Stimulated activated naive CD8-positive, alpha-beta T cell treated with anti-CD3 and anti-CD28 coated beads, Interleukin-15, amount 100 ng/mL, for 72 hours (primary cell): Measurements from ENCODE around the gene GRHL1.
A peak's percentile ranks its signal among the peaks of the same experiment; 100 is the strongest.
"Not testable (repeated sequence)": the region's sequence is repeated elsewhere in the genome, so short reads cannot be mapped to it uniquely, and the experiment has no call there.

ENCODE experiments used
- ATAC-seq: fragments of 150-1000 bp; cut with Tn5 transposase; 2 replicates; pipeline ENCODE4 v1.10.0; 2021; ENCODE audit warnings: mild to moderate bottlenecking, moderate library complexity
- DNase-seq, 2 donors: peaks; one replicate each; pipeline ENCODE4 v3.0.0; 2021 to 2022
- H3K27ac Mint-ChIP-seq, 2 donors: one replicate each; pipeline ENCODE4 v1.8.0; 2022; ENCODE audit warnings: mild to moderate bottlenecking in 2 of 2, mixed read lengths in 2 of 2, moderate library complexity in 2 of 2
- H3K27me3 Mint-ChIP-seq: one replicate; pipeline ENCODE4 v1.8.0; 2022; ENCODE audit warnings: mixed read lengths
- H3K4me1 Mint-ChIP-seq: one replicate; pipeline ENCODE4 v1.8.0; 2022; ENCODE audit warnings: mild to moderate bottlenecking, mixed read lengths
- H3K4me3 Mint-ChIP-seq, 2 donors: one replicate each; pipeline ENCODE4 v1.8.0; 2022; ENCODE audit warnings: mild to moderate bottlenecking in 2 of 2, mixed read lengths in 2 of 2, moderate library complexity in 1 of 2
- H3K9me3 Mint-ChIP-seq, 2 donors: one replicate each; pipeline ENCODE4 v1.8.0; 2022; ENCODE audit warnings: mixed read lengths in 2 of 2

Gene GRHL1, protein sequence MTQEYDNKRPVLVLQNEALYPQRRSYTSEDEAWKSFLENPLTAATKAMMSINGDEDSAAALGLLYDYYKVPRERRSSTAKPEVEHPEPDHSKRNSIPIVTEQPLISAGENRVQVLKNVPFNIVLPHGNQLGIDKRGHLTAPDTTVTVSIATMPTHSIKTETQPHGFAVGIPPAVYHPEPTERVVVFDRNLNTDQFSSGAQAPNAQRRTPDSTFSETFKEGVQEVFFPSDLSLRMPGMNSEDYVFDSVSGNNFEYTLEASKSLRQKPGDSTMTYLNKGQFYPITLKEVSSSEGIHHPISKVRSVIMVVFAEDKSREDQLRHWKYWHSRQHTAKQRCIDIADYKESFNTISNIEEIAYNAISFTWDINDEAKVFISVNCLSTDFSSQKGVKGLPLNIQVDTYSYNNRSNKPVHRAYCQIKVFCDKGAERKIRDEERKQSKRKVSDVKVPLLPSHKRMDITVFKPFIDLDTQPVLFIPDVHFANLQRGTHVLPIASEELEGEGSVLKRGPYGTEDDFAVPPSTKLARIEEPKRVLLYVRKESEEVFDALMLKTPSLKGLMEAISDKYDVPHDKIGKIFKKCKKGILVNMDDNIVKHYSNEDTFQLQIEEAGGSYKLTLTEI

DNA sequence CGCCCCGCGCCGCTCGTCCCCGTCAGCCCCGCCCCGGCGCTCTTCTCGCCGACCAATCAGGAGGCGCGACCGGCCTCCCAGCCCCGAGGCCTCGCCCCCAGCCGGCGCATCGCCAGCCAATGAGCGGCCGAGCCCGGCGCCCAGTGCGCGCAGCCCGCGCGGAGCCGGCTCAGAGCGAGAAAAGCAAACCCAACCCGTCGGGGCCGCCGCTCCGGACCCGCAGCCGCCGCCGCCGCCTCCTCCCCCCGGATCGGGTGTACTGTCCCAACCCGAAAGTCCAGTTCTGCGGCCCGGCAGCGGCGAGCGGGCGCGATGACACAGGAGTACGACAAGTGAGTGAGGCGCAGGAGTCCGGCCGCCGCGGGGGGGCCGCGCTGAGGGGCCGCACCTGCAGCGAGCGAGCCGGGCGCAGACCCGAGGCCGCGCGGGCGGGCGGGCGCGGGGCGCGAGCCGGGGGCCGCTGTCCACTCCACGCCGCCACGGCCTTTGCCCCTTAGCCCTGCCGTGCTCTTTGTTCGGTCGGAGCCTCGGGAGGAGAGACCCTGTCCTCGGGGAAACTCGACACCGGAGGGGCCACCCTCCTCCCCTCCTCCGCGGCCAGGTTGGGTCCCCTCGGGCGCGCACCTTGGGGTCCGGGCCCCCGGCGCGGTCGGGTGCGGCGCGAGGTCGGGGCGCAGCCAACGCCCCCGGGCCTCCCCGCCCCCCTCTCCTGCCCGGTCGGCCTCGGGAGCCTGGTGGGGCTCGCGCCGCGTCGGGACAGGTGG, at the start of gene GRHL1:
Gene GRHL1, plus strand, starts transcription at position 172 of the 764 bp plus-strand sequence. Its CDS starts 141 bp downstream, at position 313.
- H3K27ac Mint-ChIP-seq, result peak within 1 kb of the TSS in 1 of 2 donors; percentile 43
- peaks cover 64% of the 10 kb centered on the region for H3K27me3 Mint-ChIP-seq
- H3K9me3 Mint-ChIP-seq, result no peaks in the 10 kb centered on the region
- H3K4me1 Mint-ChIP-seq, result peaks cover 6% of the 10 kb centered on the region
- peak; percentile 95 for ATAC-seq
- H3K4me3 Mint-ChIP-seq, result peak within 1 kb of the TSS; percentile 85 to 90
- DNase-seq, result peak; percentile 89 to 92

DNA sequence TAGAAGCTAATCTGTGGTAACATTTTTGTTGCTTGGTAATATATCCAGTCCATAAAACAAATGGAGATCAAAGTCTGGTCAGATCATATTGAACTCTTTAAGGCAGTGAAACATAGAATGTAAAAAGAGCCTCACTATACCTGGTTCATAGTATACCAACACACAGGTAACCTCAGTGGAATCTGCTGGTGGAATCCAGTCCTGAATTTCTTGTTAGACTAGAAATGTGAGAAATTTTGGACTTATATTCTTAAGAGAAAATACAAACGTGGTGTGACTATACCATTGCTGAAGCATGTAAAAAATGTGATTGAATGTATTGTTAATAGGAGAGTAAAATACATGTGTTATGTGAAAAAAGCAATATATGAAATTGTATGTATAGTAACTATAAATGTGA, 46.1 kb upstream of the GRHL1 start:
- DNase-seq, result no peak
- no peak for ATAC-seq
- Mint-ChIP-seq H3K4me3 (no peak overlapping the region), H3K27me3 (no peaks in the 10 kb centered on the region), H3K27ac (no peak overlapping the region), H3K9me3 (no peaks in the 10 kb centered on the region), H3K4me1 (no peaks in the 10 kb centered on the region)

DNA sequence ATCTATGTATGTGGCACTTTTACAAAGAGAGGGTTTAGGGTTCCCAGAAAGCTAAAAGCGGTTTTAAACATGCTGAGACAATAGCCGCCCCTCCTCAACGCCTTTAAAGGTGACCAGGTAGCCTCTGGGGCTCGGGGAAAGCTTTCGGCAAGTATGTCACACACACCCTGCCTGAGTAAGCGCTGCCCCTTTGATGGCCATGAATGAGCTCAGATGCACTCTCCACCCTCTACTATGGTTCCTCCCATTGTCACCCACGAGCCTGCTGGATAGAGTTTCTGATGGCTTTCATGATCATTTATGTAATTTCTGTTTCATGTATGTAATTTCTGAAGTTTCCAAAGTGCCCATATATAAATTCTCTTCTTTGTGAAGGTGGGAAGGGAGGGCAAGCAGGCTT, 44.1 kb upstream of the GRHL1 start:
- no peaks in the 10 kb centered on the region for H3K27me3 Mint-ChIP-seq
- ATAC-seq, result no peak
- no peaks in the 10 kb centered on the region for H3K9me3 Mint-ChIP-seq
- H3K27ac Mint-ChIP-seq, result no peak overlapping the region
- no peak for DNase-seq
- H3K4me3 Mint-ChIP-seq, result no peak overlapping the region
- H3K4me1 Mint-ChIP-seq, result no peaks in the 10 kb centered on the region

GRCh38 chr2:9908639-9909038, 42.9 kb upstream of the GRHL1 start:
- Mint-ChIP-seq H3K27me3 (no peaks in the 10 kb centered on the region), H3K9me3 (no peaks in the 10 kb centered on the region), H3K4me1 (no peaks in the 10 kb centered on the region), H3K4me3 (no peak overlapping the region), H3K27ac (no peak overlapping the region)
- ATAC-seq (no peak), DNase-seq (no peak)

- no peak for ATAC-seq
- no peaks in the 10 kb centered on the region for H3K9me3 Mint-ChIP-seq
- no peak for DNase-seq
- no peak overlapping the region for H3K27ac Mint-ChIP-seq
- peaks cover 3% of the 10 kb centered on the region for H3K4me1 Mint-ChIP-seq
- no peak overlapping the region for H3K4me3 Mint-ChIP-seq
- H3K27me3 Mint-ChIP-seq, result no peaks in the 10 kb centered on the region
These were observed 42.4 kb upstream of the GRHL1 start for GRCh38 chr2:9909106-9909505.

DNA sequence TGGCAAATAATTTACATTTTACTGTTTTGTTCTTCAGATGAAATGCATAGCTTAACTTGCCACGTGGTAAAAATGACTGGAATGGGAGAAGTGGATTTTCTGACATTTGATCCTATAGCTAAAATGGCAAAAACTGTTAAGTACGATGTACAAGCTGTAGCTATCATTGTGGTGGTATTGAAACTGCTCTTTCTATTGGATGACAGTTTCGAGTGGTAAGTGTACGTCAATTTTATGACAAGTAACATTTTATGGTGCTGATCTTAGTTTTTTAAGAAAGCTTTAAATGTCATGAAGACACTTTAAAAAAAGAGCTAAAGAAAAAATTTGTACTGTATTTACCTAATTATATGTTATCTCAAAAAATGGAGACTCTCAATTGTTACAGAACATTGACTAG, 40.8 kb upstream of the GRHL1 start:
- Mint-ChIP-seq H3K4me1 (peaks cover 13% of the 10 kb centered on the region), H3K4me3 (no peak overlapping the region), H3K27ac (no peak overlapping the region), H3K27me3 (no peaks in the 10 kb centered on the region), H3K9me3 (no peaks in the 10 kb centered on the region)
- DNase-seq (no peak), ATAC-seq (no peak)

DNA sequence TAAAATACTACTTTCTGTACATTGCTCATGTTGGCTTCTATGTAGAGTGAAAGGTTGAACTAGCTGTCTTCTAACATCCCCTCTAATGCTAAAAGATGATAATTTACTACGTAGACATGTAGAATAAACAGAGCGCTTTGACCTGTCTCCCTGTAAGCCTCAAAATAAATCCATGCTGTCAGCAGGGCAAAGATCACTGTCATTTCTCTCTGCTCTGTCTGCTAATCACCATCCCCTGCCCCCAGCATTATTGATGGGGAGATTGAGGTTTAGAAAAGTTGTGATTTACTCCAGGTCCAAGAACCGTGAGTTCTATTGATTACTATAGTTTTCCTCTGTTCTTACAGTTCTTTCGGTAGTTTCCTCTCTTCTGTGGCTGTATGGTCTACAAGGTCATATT, 39.0 kb upstream of the GRHL1 start:
- Mint-ChIP-seq H3K4me3 (no peak overlapping the region), H3K4me1 (peaks cover 13% of the 10 kb centered on the region), H3K27me3 (no peaks in the 10 kb centered on the region), H3K9me3 (no peaks in the 10 kb centered on the region), H3K27ac (no peak overlapping the region)
- DNase-seq (no peak), ATAC-seq (no peak)

- H3K27ac Mint-ChIP-seq, result peak overlapping the region in 1 of 2 donors; percentile 60
- peak; percentile 100 for ATAC-seq
- DNase-seq, result peak; percentile 21 to 60
These were observed 37.0 kb upstream of the GRHL1 start for GRCh38 chr2:9914384-9915065.

DNA sequence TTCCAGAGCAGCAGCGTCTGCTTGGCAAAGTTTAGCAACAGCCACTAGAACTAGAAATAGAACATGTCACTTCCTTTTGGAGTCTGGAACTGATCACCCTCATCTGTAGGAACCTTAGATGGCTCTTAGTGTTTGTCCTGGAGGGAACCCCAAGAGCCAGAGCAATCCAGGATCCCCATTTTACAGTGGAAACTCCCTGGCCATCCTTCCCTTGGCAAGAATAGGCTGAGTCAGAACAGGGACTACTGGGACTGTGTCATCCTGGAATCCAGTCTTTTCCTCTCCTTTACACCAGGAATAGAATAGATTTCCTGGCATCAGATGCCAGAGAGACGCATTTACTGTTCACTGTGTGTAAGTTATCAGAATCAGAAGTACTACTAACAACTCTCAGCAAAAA, 33.2 kb upstream of the GRHL1 start:
- DNase-seq (no peak), ATAC-seq (no peak)
- Mint-ChIP-seq H3K27me3 (no peaks in the 10 kb centered on the region), H3K9me3 (no peaks in the 10 kb centered on the region), H3K4me3 (no peak overlapping the region), H3K27ac (no peak overlapping the region), H3K4me1 (peaks cover 13% of the 10 kb centered on the region)

More at GRCh38 chr2:9914384-9915065, 37.0 kb upstream of the GRHL1 start:
- Mint-ChIP-seq H3K9me3 (no peaks in the 10 kb centered on the region), H3K27me3 (no peaks in the 10 kb centered on the region), H3K4me3 (no peak overlapping the region), H3K4me1 (peaks cover 13% of the 10 kb centered on the region)

DNA sequence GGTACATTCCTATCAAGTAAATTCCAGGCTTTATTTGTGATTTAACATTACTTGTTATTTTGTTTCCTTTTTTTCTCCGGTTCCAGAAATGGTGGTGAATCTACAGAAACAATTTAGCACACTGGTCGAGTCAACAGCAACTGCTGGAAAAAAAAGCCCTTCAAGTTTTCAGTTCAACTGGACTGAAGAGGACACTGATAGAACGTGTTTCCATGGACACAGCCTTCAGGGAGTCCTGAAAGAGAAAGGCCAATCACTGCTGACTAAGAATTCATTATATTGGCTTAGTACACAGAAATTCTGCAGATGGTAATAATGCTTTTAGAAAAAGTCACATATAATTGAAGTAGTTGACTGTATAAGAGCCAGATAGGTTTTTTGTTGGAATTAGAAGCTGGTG, 32.0 kb upstream of the GRHL1 start:
- Mint-ChIP-seq H3K9me3 (no peaks in the 10 kb centered on the region), H3K4me3 (no peak overlapping the region), H3K27me3 (no peaks in the 10 kb centered on the region), H3K4me1 (peaks cover 7% of the 10 kb centered on the region), H3K27ac (no peak overlapping the region)
- DNase-seq (no peak), ATAC-seq (no peak)

- ATAC-seq, H3K27me3 Mint-ChIP-seq, H3K9me3 Mint-ChIP-seq, H3K4me3 Mint-ChIP-seq, H3K4me1 Mint-ChIP-seq, H3K27ac Mint-ChIP-seq, DNase-seq: not testable (repeated sequence)
These were observed 24.5 kb upstream of the GRHL1 start for GRCh38 chr2:9927020-9927419.

DNA sequence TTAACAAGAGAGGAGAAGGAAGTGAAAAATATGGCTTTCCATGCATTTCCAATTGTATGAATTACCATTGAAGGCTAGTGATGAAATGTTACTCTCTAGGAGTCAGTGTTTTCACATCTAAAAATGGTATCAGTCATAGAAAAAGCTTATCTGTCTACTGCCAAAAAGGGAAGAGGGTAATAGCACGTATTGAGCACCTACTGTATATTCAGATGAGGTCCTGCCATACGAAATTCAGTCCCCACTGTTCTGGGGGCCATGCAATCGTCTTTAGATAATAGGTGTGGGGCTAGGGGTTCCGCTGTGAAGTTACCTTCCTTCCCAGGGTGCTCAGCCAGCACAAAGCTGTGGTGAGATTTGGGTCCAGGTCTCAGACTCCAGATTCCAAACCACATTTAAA, 14.2 kb upstream of the GRHL1 start:
- Mint-ChIP-seq H3K27me3 (no peaks in the 10 kb centered on the region), H3K9me3 (no peaks in the 10 kb centered on the region), H3K4me3 (no peak overlapping the region), H3K27ac (peak overlapping the region in 1 of 2 donors; percentile 34), H3K4me1 (no peaks in the 10 kb centered on the region)
- ATAC-seq, result no peak
- no peak for DNase-seq

GRCh38 chr2:9937968-9938367, 13.5 kb upstream of the GRHL1 start:
- no peaks in the 10 kb centered on the region for H3K4me1 Mint-ChIP-seq
- H3K9me3 Mint-ChIP-seq, result no peaks in the 10 kb centered on the region
- no peak overlapping the region for H3K4me3 Mint-ChIP-seq
- H3K27me3 Mint-ChIP-seq, result no peaks in the 10 kb centered on the region
- peak overlapping the region in 1 of 2 donors; percentile 60 for H3K27ac Mint-ChIP-seq
- ATAC-seq, result peak; percentile 9
- no peak for DNase-seq

DNA sequence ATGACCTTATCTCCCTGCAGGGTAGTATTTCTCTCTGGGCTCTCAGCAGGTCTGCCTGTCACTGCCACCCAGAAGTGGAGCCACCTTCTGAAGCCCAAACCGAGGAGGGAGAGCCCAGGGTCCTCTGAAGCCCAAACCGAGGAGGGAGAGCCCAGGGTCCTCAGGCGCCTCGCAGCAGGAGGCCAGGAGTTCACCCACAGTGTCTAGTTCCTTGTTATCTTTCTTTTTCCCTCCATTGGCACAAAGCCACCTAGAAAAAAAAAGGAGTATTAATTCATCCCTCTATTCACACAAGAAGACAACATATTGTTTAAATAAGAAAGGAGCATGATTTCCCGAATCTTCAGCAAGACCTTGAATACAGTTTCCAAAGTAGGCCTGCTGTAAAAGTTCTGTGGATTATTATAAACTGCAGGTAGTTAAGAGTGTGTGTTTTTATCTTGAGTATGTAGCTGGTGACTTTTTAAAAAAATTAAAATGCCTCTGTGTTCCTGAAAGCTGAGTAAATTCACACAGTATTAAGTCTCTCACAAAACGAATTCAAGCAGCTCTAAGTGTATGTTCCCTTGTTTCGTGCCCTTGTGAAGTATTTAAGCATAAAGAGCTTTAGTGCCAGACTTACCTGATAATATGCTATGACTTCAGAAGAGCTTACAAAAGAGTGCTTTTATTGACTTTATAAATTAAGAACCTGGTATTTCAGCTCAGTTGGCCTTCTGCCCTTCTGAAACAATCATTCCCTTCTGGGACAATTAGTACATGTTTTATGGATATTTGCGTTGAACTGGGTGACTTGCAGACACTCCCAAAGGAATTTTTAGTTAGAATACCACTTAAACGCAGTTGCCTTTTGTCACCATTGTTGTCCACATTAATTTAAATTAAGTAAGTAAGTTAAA, 11.7 kb upstream of the GRHL1 start:
- no peak for ATAC-seq
- Mint-ChIP-seq H3K9me3 (no peaks in the 10 kb centered on the region), H3K4me3 (no peak overlapping the region), H3K27ac (no peak overlapping the region), H3K27me3 (peaks cover 5% of the 10 kb centered on the region), H3K4me1 (no peaks in the 10 kb centered on the region)
- DNase-seq, result no peak
